Measurements from ENCODE around the gene CBX1.

Gene CBX1

DNA sequence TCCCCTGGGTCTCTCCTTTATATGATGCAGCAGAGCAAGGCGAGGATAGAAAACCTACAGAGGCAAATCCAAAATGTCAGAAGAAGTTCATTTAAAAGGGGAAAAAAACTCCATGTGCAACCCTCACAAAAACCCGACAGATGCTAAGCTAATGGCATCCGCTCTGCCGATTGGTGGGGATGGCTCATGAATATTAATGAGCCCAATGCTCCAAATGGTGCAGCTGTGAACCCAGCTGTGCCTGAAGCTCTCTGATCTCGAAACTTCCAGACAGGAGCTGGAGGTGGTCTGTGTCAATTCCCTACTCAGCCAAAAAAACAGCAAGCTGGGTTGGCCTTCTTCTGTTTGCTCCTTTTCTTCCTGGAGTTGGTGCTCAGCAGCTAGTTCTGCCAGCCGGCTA, 21.8 kb upstream of the CBX1 start:
- H3F3A ChIP-seq (ENCODE audit: insufficient read depth, low read length), result no peaks in the 10 kb centered on the region
- no peak overlapping the region for H3K9ac ChIP-seq (ENCODE audit: low read length)
- no peaks in the 10 kb centered on the region for H3K79me2 ChIP-seq (ENCODE audit: low read length)
- no peak overlapping the region for H3K4me3 ChIP-seq (ENCODE audit: low read length)
- no peaks in the 10 kb centered on the region for H4K20me1 ChIP-seq (ENCODE audit: insufficient read depth, low read length)
- H3K27ac ChIP-seq (ENCODE audit: low read length), result no peak overlapping the region
- TF ChIP-seq EZH2phosphoT487 (IDR thresholded peaks at IDR 0.05; ENCODE audit: low read length), result no peak
- no peaks in the 10 kb centered on the region for H3K4me1 ChIP-seq (ENCODE audit: low read length)
- H3K9me3 ChIP-seq (replicated peaks; ENCODE audit: insufficient read depth, low read length), result no peaks in the 10 kb centered on the region
- no peak for DNase-seq
- H3K27me3 ChIP-seq (replicated peaks; ENCODE audit: insufficient read depth, low read length), result no peaks in the 10 kb centered on the region
- H3K36me3 ChIP-seq (replicated peaks; ENCODE audit: insufficient read depth, low read length), result peaks cover 3% of the 10 kb centered on the region; the same call in 1 of the 2 replicates
- H3K9me2 ChIP-seq (replicated peaks; ENCODE audit: insufficient read depth, low read length), result no peaks in the 10 kb centered on the region
- H2AFZ ChIP-seq (ENCODE audit: low read length), result no peak overlapping the region
- H3K4me2 ChIP-seq (ENCODE audit: low read depth, low read length), result no peak overlapping the region

GRCh38 chr17:48122665-48123045, 21.4 kb upstream of the CBX1 start:
- Histone ChIP-seq H3K27me3 (replicated peaks; ENCODE audit: insufficient read depth, low read length) (no peaks in the 10 kb centered on the region), H3F3A (ENCODE audit: insufficient read depth, low read length) (no peaks in the 10 kb centered on the region), H3K9me3 (replicated peaks; ENCODE audit: insufficient read depth, low read length) (no peaks in the 10 kb centered on the region), H3K79me2 (ENCODE audit: low read length) (no peaks in the 10 kb centered on the region), H2AFZ (ENCODE audit: low read length) (no peak overlapping the region), H3K9me2 (replicated peaks; ENCODE audit: insufficient read depth, low read length) (no peaks in the 10 kb centered on the region), H3K4me3 (ENCODE audit: low read length) (no peak overlapping the region), H4K20me1 (ENCODE audit: insufficient read depth, low read length) (no peaks in the 10 kb centered on the region), H3K4me1 (ENCODE audit: low read length) (no peaks in the 10 kb centered on the region), H3K27ac (ENCODE audit: low read length) (no peak overlapping the region), H3K36me3 (replicated peaks; ENCODE audit: insufficient read depth, low read length) (peaks cover 3% of the 10 kb centered on the region; the same call in 1 of the 2 replicates), H3K4me2 (ENCODE audit: low read depth, low read length) (no peak overlapping the region), H3K9ac (ENCODE audit: low read length) (no peak overlapping the region)
- TF ChIP-seq EZH2phosphoT487 (IDR thresholded peaks at IDR 0.05; ENCODE audit: low read length), result no peak
- TF ChIP-seq EZH2 (optimal IDR thresholded peaks at IDR 0.05; ENCODE audit: low read depth, low read length), result no peak
- TF ChIP-seq, protein P1, sequence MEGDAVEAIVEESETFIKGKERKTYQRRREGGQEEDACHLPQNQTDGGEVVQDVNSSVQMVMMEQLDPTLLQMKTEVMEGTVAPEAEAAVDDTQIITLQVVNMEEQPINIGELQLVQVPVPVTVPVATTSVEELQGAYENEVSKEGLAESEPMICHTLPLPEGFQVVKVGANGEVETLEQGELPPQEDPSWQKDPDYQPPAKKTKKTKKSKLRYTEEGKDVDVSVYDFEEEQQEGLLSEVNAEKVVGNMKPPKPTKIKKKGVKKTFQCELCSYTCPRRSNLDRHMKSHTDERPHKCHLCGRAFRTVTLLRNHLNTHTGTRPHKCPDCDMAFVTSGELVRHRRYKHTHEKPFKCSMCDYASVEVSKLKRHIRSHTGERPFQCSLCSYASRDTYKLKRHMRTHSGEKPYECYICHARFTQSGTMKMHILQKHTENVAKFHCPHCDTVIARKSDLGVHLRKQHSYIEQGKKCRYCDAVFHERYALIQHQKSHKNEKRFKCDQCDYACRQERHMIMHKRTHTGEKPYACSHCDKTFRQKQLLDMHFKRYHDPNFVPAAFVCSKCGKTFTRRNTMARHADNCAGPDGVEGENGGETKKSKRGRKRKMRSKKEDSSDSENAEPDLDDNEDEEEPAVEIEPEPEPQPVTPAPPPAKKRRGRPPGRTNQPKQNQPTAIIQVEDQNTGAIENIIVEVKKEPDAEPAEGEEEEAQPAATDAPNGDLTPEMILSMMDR (IDR thresholded peaks at IDR 0.05; ENCODE audit: low read length), result no peak
- DNase-seq, result no peak

- no peaks in the 10 kb centered on the region for H3K4me1 ChIP-seq (ENCODE audit: low read length)
- H3K27ac ChIP-seq (ENCODE audit: low read length), result no peak overlapping the region
- no peak for DNase-seq
- no peaks in the 10 kb centered on the region for H3K9me2 ChIP-seq (replicated peaks; ENCODE audit: insufficient read depth, low read length)
- no peak overlapping the region for H2AFZ ChIP-seq (ENCODE audit: low read length)
- no peaks in the 10 kb centered on the region for H4K20me1 ChIP-seq (ENCODE audit: insufficient read depth, low read length)
- TF ChIP-seq EZH2 (optimal IDR thresholded peaks at IDR 0.05; ENCODE audit: low read depth, low read length) (no peak), EZH2phosphoT487 (IDR thresholded peaks at IDR 0.05; ENCODE audit: low read length) (no peak)
- TF ChIP-seq, protein P1 (IDR thresholded peaks at IDR 0.05; ENCODE audit: low read length), result no peak
- H3K9ac ChIP-seq (ENCODE audit: low read length), result no peak overlapping the region
- peaks cover 3% of the 10 kb centered on the region; the same call in 1 of the 2 replicates for H3K36me3 ChIP-seq (replicated peaks; ENCODE audit: insufficient read depth, low read length)
- H3F3A ChIP-seq (ENCODE audit: insufficient read depth, low read length), result no peaks in the 10 kb centered on the region
- H3K4me2 ChIP-seq (ENCODE audit: low read depth, low read length), result no peak overlapping the region
- H3K9me3 ChIP-seq (replicated peaks; ENCODE audit: insufficient read depth, low read length), result no peaks in the 10 kb centered on the region
- H3K79me2 ChIP-seq (ENCODE audit: low read length), result no peaks in the 10 kb centered on the region
- no peak overlapping the region for H3K4me3 ChIP-seq (ENCODE audit: low read length)
- H3K27me3 ChIP-seq (replicated peaks; ENCODE audit: insufficient read depth, low read length), result no peaks in the 10 kb centered on the region
Measured at GRCh38 chr17:48121923-48122664, 20.8 kb upstream of the CBX1 start.

DNA sequence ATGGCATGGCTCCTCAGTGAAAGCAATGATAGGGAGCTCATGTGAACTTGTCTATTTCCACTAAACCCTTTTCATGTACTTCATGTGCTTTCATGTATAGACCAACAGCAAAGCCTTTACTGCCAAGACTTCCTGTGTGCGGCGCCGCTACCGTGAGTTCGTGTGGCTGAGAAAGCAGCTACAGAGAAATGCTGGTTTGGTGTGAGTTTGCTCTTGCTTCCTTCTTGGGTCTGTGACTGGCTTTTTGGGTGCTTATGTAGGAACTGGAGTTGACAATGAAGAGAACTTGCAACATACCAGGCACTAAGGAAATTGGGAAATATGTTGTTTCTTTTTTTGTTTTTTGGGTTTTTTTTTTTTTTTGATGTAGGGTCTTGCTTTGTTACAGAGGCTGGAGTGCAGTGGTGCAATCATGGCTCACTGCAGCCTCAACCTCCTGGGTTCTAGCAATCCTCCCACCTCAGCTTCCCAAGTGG, 12.0 kb upstream of the CBX1 start:
- no peaks in the 10 kb centered on the region for H3K27me3 ChIP-seq (replicated peaks; ENCODE audit: insufficient read depth, low read length)
- no peaks in the 10 kb centered on the region; the same call in 1 of the 2 replicates for H4K20me1 ChIP-seq (ENCODE audit: insufficient read depth, low read length)
- no peak overlapping the region for H3K27ac ChIP-seq (ENCODE audit: low read length)
- H3K4me3 ChIP-seq (ENCODE audit: low read length), result no peak overlapping the region
- H3K4me1 ChIP-seq (ENCODE audit: low read length), result peaks cover 5% of the 10 kb centered on the region; the same call in 1 of the 2 replicates
- TF ChIP-seq EZH2phosphoT487 (IDR thresholded peaks at IDR 0.05; ENCODE audit: low read length) (no peak), EZH2 (optimal IDR thresholded peaks at IDR 0.05; ENCODE audit: low read depth, low read length) (no peak)
- TF ChIP-seq, protein P1 (IDR thresholded peaks at IDR 0.05; ENCODE audit: low read length), result no peak
- H3K9ac ChIP-seq (ENCODE audit: low read length), result no peak overlapping the region
- no peaks in the 10 kb centered on the region for H3K9me3 ChIP-seq (replicated peaks; ENCODE audit: insufficient read depth, low read length)
- H3F3A ChIP-seq (ENCODE audit: insufficient read depth, low read length), result peaks cover 4% of the 10 kb centered on the region; the same call in 1 of the 2 replicates
- H3K4me2 ChIP-seq (ENCODE audit: low read depth, low read length), result no peak overlapping the region
- H3K36me3 ChIP-seq (replicated peaks; ENCODE audit: insufficient read depth, low read length), result no peaks in the 10 kb centered on the region
- H3K9me2 ChIP-seq (replicated peaks; ENCODE audit: insufficient read depth, low read length), result no peaks in the 10 kb centered on the region
- H3K79me2 ChIP-seq (ENCODE audit: low read length), result peaks cover 45% of the 10 kb centered on the region
- H2AFZ ChIP-seq (ENCODE audit: low read length), result no peak overlapping the region
- DNase-seq, result no peak
